D721Med (cell line): ENCODE measurements around the gene C1D.

Experiments used
- DNase-seq: peaks from one replicate; pipeline ENCODE4 v3.0.0; 2011; ENCODE audit warnings: low spot score; ENCODE audit not compliant: insufficient read length
- FAIRE-seq: peaks from 2 replicates; lab custom pipeline; 2011; peaks lifted over from hg19 to GRCh38; lab: Jason Lieb, UNC
- CTCF ChIP-seq: IDR thresholded peaks from 2 replicates; pipeline ENCODE4 v1.5.1; 2012; ENCODE audit warnings: mild to moderate bottlenecking, control low read depth; ENCODE audit not compliant: insufficient read depth; ENCODE audit errors: missing control alignments

Gene C1D

DNA sequence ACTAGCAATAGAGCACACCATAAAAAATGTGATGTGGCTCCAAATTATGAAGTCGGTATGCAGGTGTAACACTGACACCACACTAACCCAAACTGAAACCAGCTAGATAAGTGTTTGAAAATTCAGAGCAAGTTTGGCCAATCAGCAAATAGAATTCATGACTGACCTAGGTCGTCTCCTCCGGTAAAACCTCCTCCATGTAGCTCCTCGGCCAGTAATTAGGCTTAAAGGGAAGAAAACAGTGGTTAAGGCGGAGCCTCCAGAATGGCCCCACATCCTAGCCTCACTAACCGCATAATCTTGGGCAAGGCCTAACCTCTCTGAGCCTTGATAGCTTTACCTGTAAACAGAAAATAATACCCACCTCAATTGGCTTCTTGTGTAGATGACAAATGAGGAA, 30.1 kb downstream of the C1D start:
- TF ChIP-seq CTCF: no peak
- FAIRE-seq: no peak
- no peak for DNase-seq

DNA sequence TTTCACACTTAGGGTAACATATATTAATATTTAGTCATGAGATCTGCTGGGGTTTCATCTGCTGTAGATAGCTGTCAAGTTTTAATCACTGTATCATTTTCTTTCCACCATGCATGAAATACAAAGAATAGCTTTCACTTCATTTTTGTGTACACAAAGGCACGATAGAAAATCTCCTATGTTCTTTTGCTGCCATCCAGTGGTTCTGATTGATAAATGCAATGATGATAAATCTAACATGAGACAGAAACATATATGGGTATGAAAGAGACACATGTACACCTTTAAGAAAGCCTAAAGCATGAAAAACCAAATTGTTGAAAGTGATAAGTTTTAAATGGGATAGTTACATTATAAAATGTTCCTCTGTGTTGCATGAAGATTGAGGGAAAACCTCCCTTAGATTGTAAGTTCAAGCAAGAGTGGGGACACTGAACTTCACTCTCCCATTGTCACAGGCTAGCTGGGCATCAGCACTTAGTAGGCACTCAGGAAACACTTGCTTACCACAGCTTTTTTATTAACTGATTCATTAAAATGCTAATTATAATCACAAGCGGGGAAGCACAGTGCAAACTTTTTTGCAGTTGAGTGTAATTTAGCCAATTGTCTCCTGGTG, 31.2 kb downstream of the C1D start:
- FAIRE-seq (peak; percentile 97), DNase-seq (no peak)
- TF ChIP-seq CTCF: peak; percentile 93

GRCh38 chr2:68031043-68031442, 31.8 kb downstream of the C1D start:
- DNase-seq: no peak
- TF ChIP-seq CTCF: no peak
- no peak for FAIRE-seq

- no peak for TF ChIP-seq CTCF
- FAIRE-seq: no peak
- no peak for DNase-seq
Observed at GRCh38 chr2:68030529-68030928, 32.3 kb downstream of the C1D start.

GRCh38 chr2:68027959-68028358, 34.8 kb downstream of the C1D start:
- no peak for DNase-seq
- TF ChIP-seq CTCF: no peak
- no peak for FAIRE-seq

- FAIRE-seq: no peak
- TF ChIP-seq CTCF: no peak
- DNase-seq: no peak
Observed at GRCh38 chr2:68024450-68024849, 38.4 kb downstream of the C1D start.

GRCh38 chr2:68023904-68024303, 38.9 kb downstream of the C1D start:
- DNase-seq (no peak), FAIRE-seq (no peak)
- TF ChIP-seq CTCF: no peak
